WTC11 (cell line): ENCODE data around the gene BET1L. TPM values are rescaled to one million over a fixed set of nuclear protein-coding genes. Genes with fewer than 3 reads are reported as not detected.

Experiments used
- ATAC-seq: fragments of 200-7000 bp; cut with Tn5 transposase; 2 replicates; pipeline ENCODE4 v1.10.0; 2021; ENCODE audit warnings: mild to moderate bottlenecking, moderate library complexity
- CTCF ChIA-PET: fragments of 300-600 bp; sonication (Branson Sonifier 250); formaldehyde crosslinking; loops from one replicate; lab custom pipeline; 2021; ENCODE audit warnings: antibody characterized with exemption; lab: Charles Lee
- POLR2A ChIA-PET: fragments of 350-600 bp; sonication (Branson Sonifier 250); formaldehyde crosslinking; loops from one replicate; lab custom pipeline; 2021; ENCODE audit warnings: antibody characterized with exemption; lab: Charles Lee
- DNase-seq: peaks from one replicate; pipeline ENCODE4 v3.0.0; 2021; ENCODE audit warnings: low spot score
- H3K27ac Mint-ChIP-seq: 2 replicates; pipeline ENCODE4 v1.8.0; 2021; ENCODE audit warnings: mixed read lengths
- H3K27me3 Mint-ChIP-seq: 2 replicates; pipeline ENCODE4 v1.8.0; 2021; ENCODE audit warnings: low read depth, mild to moderate bottlenecking, moderate library complexity, mixed read lengths
- H3K36me3 Mint-ChIP-seq: 2 replicates; pipeline ENCODE4 v1.8.0; 2021; ENCODE audit warnings: mixed read lengths
- H3K4me1 Mint-ChIP-seq: 2 replicates; pipeline ENCODE4 v1.8.0; 2022; ENCODE audit warnings: mixed read lengths
- H3K4me3 Mint-ChIP-seq: 2 replicates; pipeline ENCODE4 v1.8.0; 2021; ENCODE audit warnings: mild to moderate bottlenecking, moderate library complexity, mixed read lengths
- H3K9me3 Mint-ChIP-seq: 2 replicates; pipeline ENCODE4 v1.8.0; 2021; ENCODE audit warnings: mixed read lengths
- CREM ChIP-seq: sonication (generic); formaldehyde crosslinking; IDR thresholded peaks from 2 replicates; pipeline ENCODE4 v1.8.1; 2022; ENCODE audit warnings: mild to moderate bottlenecking, missing genetic modification reagents, moderate library complexity
- ETV6 ChIP-seq: sonication (generic); formaldehyde crosslinking; IDR thresholded peaks from 2 replicates; pipeline ENCODE4 v1.8.1; 2022; ENCODE audit warnings: mild to moderate bottlenecking, missing genetic modification reagents
- FOXP1 ChIP-seq: sonication (generic); formaldehyde crosslinking; IDR thresholded peaks from 2 replicates; pipeline ENCODE4 v1.8.0; 2022; ENCODE audit warnings: missing genetic modification reagents, mild to moderate bottlenecking, moderate library complexity, borderline replicate concordance
- FOXP4 ChIP-seq: sonication (generic); formaldehyde crosslinking; IDR thresholded peaks from 2 replicates; pipeline ENCODE4 v1.8.0; 2022; ENCODE audit warnings: mild to moderate bottlenecking, missing genetic modification reagents
- IRF2 ChIP-seq: sonication (generic); formaldehyde crosslinking; IDR thresholded peaks from 2 replicates; pipeline ENCODE4 v1.8.0; 2022; ENCODE audit warnings: low read depth, missing genetic modification reagents, borderline replicate concordance
- MLX ChIP-seq: sonication (generic); formaldehyde crosslinking; IDR thresholded peaks from 2 replicates; pipeline ENCODE4 v1.8.1; 2023; ENCODE audit warnings: mild to moderate bottlenecking, missing genetic modification reagents, moderate library complexity
- MXD4 ChIP-seq: fragments of 250-450 bp; sonication (Bioruptor Pico); IDR thresholded peaks from 2 replicates; pipeline ENCODE4 v1.8.0; 2021; ENCODE audit warnings: mild to moderate bottlenecking, moderate library complexity, borderline replicate concordance
- MYBL2 ChIP-seq: sonication (generic); formaldehyde crosslinking; IDR thresholded peaks from 2 replicates; pipeline ENCODE4 v1.8.1; 2023; ENCODE audit warnings: mild to moderate bottlenecking, moderate library complexity, missing genetic modification reagents
- PREB ChIP-seq: sonication (generic); formaldehyde crosslinking; IDR thresholded peaks from 2 replicates; pipeline ENCODE4 v1.8.1; 2022; ENCODE audit warnings: mild to moderate bottlenecking, missing genetic modification reagents, moderate library complexity, borderline replicate concordance
- SMAD3 ChIP-seq: sonication (generic); formaldehyde crosslinking; IDR thresholded peaks from 2 replicates; pipeline ENCODE4 v1.8.0; 2022; ENCODE audit warnings: missing genetic modification reagents, mild to moderate bottlenecking, borderline replicate concordance
- TEAD1 ChIP-seq: sonication (generic); formaldehyde crosslinking; IDR thresholded peaks from 2 replicates; pipeline ENCODE4 v1.8.0; 2022; ENCODE audit warnings: mild to moderate bottlenecking, missing genetic modification reagents
- ZNF532 ChIP-seq: fragments of 250-450 bp; sonication (Bioruptor Pico); IDR thresholded peaks from 2 replicates; pipeline ENCODE4 v1.9.0; 2021; ENCODE audit warnings: mild to moderate bottlenecking, borderline replicate concordance
- total RNA-seq: library from RNA; stranded (reverse); gene quantifications from 3 replicates; pipeline ENCODE4 v1.2.3, GENCODE V29; 2021
- TF ChIP-seq, protein P1 (sequence below): sonication (generic); formaldehyde crosslinking; IDR thresholded peaks from 2 replicates; pipeline ENCODE4 v1.8.1; 2023; ENCODE audit warnings: mild to moderate bottlenecking, moderate library complexity, missing genetic modification reagents
- TF ChIP-seq, protein P2 (sequence below): sonication (generic); formaldehyde crosslinking; IDR thresholded peaks from 2 replicates; pipeline ENCODE4 v1.8.1; 2022; ENCODE audit warnings: low read depth, missing genetic modification reagents, borderline replicate concordance
- TF ChIP-seq, protein P3 (sequence below): fragments of 250-450 bp; sonication (Bioruptor Pico); IDR thresholded peaks from 2 replicates; pipeline ENCODE4 v1.9.0; 2021; ENCODE audit warnings: mild to moderate bottlenecking
- TF ChIP-seq, protein P4 (sequence below): fragments of 250-450 bp; sonication (Bioruptor Pico); IDR thresholded peaks from 2 replicates; pipeline ENCODE4 v1.9.0; 2021; ENCODE audit warnings: mild to moderate bottlenecking
- TF ChIP-seq, protein P5 (sequence below): sonication (generic); formaldehyde crosslinking; IDR thresholded peaks from 2 replicates; pipeline ENCODE4 v1.8.0; 2023; ENCODE audit warnings: mild to moderate bottlenecking, missing genetic modification reagents

BET1L gene
- total RNA-seq, 1 experiment from 2014 or later: 51.4 TPM

DNA sequence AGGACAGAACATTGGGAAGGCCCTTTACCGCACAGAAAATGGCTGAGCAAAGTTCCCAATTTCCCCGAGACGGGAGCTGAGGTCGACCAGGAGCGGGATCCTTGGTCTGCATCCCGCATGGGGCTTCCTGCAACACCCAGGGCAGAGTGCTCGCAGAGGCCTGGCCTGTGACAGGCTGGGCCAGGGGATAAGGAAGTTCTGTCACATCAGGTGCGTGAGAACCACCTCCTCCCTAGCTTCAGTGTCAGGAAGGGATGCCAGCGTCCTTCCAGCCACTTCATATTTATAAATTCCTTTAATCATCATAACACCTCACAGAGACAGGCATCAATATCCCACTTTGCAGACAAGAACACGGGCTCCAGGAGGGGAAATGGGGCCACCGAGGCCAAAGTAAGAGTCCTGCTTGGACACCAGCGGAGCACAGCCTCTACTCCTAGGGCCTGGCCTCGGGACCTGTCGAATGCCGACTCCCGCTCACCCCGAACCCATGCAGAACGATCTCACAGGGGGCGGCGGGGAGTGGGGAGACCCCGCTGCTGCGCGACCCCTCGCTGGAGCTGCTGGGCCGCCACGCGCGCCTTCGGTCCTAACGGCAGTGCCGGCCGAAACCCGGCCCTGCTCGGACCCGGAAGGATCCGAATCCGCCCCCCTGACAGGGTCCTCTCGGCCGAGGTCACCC, 532 bp downstream of the BET1L start (continued):
- TF ChIP-seq PREB (CRISPR knock-in tag): no peak
- TF ChIP-seq, protein P1, sequence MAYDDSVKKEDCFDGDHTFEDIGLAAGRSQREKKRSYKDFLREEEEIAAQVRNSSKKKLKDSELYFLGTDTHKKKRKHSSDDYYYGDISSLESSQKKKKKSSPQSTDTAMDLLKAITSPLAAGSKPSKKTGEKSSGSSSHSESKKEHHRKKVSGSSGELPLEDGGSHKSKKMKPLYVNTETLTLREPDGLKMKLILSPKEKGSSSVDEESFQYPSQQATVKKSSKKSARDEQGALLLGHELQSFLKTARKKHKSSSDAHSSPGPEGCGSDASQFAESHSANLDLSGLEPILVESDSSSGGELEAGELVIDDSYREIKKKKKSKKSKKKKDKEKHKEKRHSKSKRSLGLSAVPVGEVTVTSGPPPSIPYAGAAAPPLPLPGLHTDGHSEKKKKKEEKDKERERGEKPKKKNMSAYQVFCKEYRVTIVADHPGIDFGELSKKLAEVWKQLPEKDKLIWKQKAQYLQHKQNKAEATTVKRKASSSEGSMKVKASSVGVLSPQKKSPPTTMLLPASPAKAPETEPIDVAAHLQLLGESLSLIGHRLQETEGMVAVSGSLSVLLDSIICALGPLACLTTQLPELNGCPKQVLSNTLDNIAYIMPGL (CRISPR knock-in tag): no peak
- TF ChIP-seq SMAD3: no peak
- TF ChIP-seq FOXP4 (CRISPR knock-in tag): no peak

DNA sequence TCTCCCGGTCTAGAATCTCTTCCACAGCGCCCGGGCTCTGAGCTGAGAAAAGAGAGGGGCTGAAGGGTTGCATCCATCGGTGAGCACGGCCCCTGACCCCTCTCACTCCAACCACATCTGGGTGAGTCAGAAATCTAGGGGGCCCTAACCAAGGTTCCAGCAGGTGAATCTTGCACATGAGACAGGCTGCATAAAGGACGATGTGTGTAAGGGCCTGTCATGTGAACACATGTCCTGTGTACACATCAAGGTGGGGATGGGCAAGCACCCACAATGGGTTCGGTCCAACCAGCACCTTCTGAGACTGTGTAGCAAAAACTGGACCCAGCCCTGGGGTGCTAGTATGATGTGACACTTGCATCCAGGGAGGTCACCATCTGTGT, 1.2 kb downstream of the BET1L start:
- DNase-seq (no peak), ATAC-seq (no peak)
- Mint-ChIP-seq H3K4me1 (peaks cover 8% of the 10 kb centered on the region; the same call in 1 of the 2 replicates), H3K27me3 (no peaks in the 10 kb centered on the region), H3K4me3 (peak overlapping the region; percentile 97), H3K9me3 (no peaks in the 10 kb centered on the region), H3K27ac (no peak overlapping the region), H3K36me3 (peaks cover 21% of the 10 kb centered on the region)
- POLR2A ChIA-PET: no interaction called here
- CTCF ChIA-PET: no interaction called here
- TF ChIP-seq, protein P2, sequence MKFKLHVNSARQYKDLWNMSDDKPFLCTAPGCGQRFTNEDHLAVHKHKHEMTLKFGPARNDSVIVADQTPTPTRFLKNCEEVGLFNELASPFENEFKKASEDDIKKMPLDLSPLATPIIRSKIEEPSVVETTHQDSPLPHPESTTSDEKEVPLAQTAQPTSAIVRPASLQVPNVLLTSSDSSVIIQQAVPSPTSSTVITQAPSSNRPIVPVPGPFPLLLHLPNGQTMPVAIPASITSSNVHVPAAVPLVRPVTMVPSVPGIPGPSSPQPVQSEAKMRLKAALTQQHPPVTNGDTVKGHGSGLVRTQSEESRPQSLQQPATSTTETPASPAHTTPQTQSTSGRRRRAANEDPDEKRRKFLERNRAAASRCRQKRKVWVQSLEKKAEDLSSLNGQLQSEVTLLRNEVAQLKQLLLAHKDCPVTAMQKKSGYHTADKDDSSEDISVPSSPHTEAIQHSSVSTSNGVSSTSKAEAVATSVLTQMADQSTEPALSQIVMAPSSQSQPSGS (CRISPR knock-in tag): no peak
- TF ChIP-seq, protein P3, sequence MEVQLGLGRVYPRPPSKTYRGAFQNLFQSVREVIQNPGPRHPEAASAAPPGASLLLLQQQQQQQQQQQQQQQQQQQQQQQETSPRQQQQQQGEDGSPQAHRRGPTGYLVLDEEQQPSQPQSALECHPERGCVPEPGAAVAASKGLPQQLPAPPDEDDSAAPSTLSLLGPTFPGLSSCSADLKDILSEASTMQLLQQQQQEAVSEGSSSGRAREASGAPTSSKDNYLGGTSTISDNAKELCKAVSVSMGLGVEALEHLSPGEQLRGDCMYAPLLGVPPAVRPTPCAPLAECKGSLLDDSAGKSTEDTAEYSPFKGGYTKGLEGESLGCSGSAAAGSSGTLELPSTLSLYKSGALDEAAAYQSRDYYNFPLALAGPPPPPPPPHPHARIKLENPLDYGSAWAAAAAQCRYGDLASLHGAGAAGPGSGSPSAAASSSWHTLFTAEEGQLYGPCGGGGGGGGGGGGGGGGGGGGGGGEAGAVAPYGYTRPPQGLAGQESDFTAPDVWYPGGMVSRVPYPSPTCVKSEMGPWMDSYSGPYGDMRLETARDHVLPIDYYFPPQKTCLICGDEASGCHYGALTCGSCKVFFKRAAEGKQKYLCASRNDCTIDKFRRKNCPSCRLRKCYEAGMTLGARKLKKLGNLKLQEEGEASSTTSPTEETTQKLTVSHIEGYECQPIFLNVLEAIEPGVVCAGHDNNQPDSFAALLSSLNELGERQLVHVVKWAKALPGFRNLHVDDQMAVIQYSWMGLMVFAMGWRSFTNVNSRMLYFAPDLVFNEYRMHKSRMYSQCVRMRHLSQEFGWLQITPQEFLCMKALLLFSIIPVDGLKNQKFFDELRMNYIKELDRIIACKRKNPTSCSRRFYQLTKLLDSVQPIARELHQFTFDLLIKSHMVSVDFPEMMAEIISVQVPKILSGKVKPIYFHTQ: no peak
- TF ChIP-seq TEAD1 (CRISPR knock-in tag): no peak
- TF ChIP-seq ZNF532 (CRISPR knock-in tag): no peak
- no peak for TF ChIP-seq FOXP1 (CRISPR knock-in tag)
- no peak for TF ChIP-seq MLX (CRISPR knock-in tag)
- TF ChIP-seq ETV6: no peak
- TF ChIP-seq, protein P4, sequence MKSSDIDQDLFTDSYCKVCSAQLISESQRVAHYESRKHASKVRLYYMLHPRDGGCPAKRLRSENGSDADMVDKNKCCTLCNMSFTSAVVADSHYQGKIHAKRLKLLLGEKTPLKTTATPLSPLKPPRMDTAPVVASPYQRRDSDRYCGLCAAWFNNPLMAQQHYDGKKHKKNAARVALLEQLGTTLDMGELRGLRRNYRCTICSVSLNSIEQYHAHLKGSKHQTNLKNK (CRISPR knock-in tag): no peak
- no peak for TF ChIP-seq IRF2 (CRISPR knock-in tag)
- no peak for TF ChIP-seq MYBL2 (CRISPR knock-in tag)
- TF ChIP-seq CREM (CRISPR knock-in tag): no peak
- TF ChIP-seq, protein P5, sequence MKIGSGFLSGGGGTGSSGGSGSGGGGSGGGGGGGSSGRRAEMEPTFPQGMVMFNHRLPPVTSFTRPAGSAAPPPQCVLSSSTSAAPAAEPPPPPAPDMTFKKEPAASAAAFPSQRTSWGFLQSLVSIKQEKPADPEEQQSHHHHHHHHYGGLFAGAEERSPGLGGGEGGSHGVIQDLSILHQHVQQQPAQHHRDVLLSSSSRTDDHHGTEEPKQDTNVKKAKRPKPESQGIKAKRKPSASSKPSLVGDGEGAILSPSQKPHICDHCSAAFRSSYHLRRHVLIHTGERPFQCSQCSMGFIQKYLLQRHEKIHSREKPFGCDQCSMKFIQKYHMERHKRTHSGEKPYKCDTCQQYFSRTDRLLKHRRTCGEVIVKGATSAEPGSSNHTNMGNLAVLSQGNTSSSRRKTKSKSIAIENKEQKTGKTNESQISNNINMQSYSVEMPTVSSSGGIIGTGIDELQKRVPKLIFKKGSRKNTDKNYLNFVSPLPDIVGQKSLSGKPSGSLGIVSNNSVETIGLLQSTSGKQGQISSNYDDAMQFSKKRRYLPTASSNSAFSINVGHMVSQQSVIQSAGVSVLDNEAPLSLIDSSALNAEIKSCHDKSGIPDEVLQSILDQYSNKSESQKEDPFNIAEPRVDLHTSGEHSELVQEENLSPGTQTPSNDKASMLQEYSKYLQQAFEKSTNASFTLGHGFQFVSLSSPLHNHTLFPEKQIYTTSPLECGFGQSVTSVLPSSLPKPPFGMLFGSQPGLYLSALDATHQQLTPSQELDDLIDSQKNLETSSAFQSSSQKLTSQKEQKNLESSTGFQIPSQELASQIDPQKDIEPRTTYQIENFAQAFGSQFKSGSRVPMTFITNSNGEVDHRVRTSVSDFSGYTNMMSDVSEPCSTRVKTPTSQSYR (CRISPR knock-in tag): no peak
- TF ChIP-seq MXD4 (CRISPR knock-in tag): no peak
